Muscle layer of colon (tissue), 2 donors: Measurements from ENCODE around the gene SEC16A.
"Not testable (repeated sequence)": the region's sequence is repeated elsewhere in the genome, so short reads cannot be mapped to it uniquely, and the experiment has no call there.

Experiments
- H3K27ac ChIP-seq: one replicate; pipeline ENCODE4 v1.7.0; 2013; ENCODE audit warnings: low read depth, mild to moderate bottlenecking, low read length, moderate library complexity
- H3K27me3 ChIP-seq, 2 donors: one replicate each; pipeline ENCODE4 v1.7.0; 2013; ENCODE audit warnings: low read length in 2 of 2, mild to moderate bottlenecking in 2 of 2; ENCODE audit not compliant: insufficient read depth in 2 of 2, control insufficient read depth in 1 of 2
- H3K36me3 ChIP-seq: one replicate; pipeline ENCODE4 v1.7.0; 2013; ENCODE audit warnings: mild to moderate bottlenecking, low read length; ENCODE audit not compliant: insufficient read depth
- H3K4me1 ChIP-seq: one replicate; pipeline ENCODE4 v1.7.0; 2013; ENCODE audit warnings: mild to moderate bottlenecking, low read length; ENCODE audit not compliant: insufficient read depth
- H3K4me3 ChIP-seq, 2 donors: one replicate each; pipeline ENCODE4 v1.7.0; 2013; ENCODE audit warnings: low read length in 2 of 2, low read depth in 1 of 2, mild to moderate bottlenecking in 1 of 2, moderate library complexity in 1 of 2
- H3K9ac ChIP-seq: one replicate; pipeline ENCODE4 v1.7.0; 2013; ENCODE audit warnings: low read length
- H3K9me3 ChIP-seq: one replicate; pipeline ENCODE4 v1.7.0; 2013; ENCODE audit warnings: mild to moderate bottlenecking, low read length
- donor health status: abdominal sarcoma.
- donor health status: Adenocarcinoma of cecum.

SEC16A gene

DNA sequence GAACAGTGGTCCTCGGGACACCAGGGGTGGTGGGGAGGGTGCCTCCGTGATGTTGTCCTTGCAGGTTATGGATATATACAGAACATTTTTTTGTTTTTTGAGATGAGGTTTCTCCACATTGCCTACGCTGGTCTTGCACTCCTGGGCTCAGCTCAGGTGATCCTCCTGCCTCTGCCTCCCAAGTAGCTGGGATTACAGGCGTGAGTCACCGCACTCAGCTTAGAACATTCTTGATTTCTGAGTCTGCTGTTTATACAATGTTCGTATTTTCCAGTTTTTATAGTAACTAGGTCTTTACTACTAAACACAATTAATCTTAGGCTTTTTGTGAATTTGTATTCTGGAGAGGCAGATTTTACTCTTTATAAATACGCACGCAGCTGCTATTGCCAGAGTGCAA lies 66.4 kb downstream of the SEC16A start:
- H3K9ac ChIP-seq, result no peak overlapping the region
- no peak overlapping the region for H3K27ac ChIP-seq
- no peaks in the 10 kb centered on the region for H3K9me3 ChIP-seq
- H3K4me3 ChIP-seq, result no peak overlapping the region
- H3K4me1 ChIP-seq, result peaks cover 7% of the 10 kb centered on the region
- H3K36me3 ChIP-seq, result peaks cover 82% of the 10 kb centered on the region
- no peaks in the 10 kb centered on the region for H3K27me3 ChIP-seq

DNA sequence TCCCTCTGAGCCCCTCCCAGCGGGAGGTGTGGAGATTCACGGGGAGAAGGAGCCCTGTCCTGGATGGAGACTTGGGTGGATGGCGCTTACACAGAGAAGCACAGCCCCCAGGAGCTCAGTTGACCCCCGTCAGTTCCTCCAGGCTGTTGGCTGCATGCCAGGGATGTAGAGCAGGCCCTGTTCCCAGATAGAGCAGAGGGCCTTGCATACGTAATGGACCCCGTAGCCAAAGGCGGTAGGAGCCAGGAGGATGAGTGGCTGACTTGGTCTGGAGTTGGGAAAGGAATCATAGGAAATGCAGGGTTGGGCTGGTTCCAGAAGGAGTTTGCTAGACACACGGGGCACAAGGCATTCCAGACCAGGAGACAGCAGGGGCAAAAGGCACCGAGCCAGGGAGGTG lies 69.9 kb downstream of the SEC16A start:
- Histone ChIP-seq H3K4me1 (peaks cover 20% of the 10 kb centered on the region), H3K4me3 (no peak overlapping the region), H3K27me3 (no peaks in the 10 kb centered on the region), H3K9ac (no peak overlapping the region), H3K27ac (no peak overlapping the region), H3K9me3 (no peaks in the 10 kb centered on the region), H3K36me3 (peaks cover 53% of the 10 kb centered on the region)

DNA sequence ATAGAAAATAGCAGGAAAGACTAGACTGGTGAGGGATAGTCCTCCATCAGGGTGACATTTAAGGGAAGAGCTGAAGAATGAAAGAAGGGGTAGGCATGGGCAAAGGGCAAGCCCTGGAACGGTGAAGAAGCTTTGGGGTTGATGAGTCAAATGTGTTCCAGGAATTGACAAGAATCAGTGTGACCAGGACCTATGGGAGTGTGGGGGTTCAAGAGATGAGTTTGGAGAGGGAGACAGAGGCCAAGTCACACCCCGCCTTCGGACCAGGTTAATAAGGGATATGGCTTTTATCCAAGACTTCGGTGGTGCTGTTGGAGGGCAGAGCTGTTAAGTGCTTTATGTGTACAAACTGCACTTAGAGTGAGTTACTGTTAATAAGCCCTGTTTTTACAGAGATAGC lies 71.5 kb downstream of the SEC16A start:
- Histone ChIP-seq H3K27me3 (no peaks in the 10 kb centered on the region), H3K9me3 (no peaks in the 10 kb centered on the region), H3K4me1 (peaks cover 20% of the 10 kb centered on the region), H3K9ac (peak overlapping the region; percentile 50), H3K27ac (no peak overlapping the region), H3K36me3 (peaks cover 48% of the 10 kb centered on the region), H3K4me3 (peak overlapping the region; percentile 77 to 94)

DNA sequence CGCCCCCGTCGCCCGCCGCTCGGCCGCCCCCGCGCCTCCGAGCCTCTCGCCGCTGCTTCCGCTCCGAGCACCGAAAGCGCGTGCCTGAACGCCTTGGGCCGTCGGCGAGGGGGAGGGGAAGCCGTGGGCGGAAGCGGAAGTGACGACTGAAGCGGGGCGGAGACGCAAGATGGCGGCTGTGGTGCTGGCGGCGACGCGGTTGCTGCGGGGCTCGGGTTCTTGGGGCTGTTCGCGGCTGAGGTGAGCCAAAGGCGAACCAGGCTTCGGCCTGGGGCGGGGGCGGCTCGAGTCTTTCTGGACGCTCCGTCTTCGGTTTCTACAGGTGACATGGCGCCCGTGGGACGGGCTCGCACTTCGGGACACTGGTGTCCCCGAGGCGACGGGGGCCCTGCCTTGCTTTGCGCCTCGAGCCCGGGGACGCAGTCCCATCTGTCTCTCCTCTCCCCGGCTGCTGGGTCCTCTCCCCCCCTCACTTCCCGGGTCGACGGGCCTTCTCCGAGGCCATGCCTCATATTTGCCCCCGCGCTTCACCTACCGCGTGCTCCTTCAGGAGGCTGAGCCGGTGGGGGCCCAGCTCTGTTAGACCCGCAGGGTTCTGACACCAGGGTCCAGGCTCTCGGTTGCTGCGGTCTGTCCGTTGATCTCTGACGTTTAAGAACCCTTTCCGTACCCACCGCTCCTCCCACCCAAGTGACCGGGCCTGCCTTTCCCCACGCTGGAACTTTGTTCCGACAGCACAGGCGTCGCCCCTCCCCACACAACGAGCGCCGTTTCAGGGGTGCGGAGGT lies 72.1 kb downstream of the SEC16A start, which contains the start of the genes ENTR1 and PMPCA:
ENTR1 (minus strand) TSS at position 115 of the 788 bp plus-strand sequence. CDS start 217 bp downstream, outside the sequence.
PMPCA (plus strand) TSS at position 159 of the 788 bp plus-strand sequence; CDS start at position 170, 11 bp downstream.
- Histone ChIP-seq H3K4me3 (peak within 1 kb of the TSS; percentile 85 to 94), H3K9ac (peak within 1 kb of the TSS; percentile 50), H3K36me3 (peaks cover 46% of the 10 kb centered on the region), H3K27ac (peak within 1 kb of the TSS; percentile 93), H3K27me3 (no peaks in the 10 kb centered on the region), H3K4me1 (peaks cover 20% of the 10 kb centered on the region), H3K9me3 (no peaks in the 10 kb centered on the region)

DNA sequence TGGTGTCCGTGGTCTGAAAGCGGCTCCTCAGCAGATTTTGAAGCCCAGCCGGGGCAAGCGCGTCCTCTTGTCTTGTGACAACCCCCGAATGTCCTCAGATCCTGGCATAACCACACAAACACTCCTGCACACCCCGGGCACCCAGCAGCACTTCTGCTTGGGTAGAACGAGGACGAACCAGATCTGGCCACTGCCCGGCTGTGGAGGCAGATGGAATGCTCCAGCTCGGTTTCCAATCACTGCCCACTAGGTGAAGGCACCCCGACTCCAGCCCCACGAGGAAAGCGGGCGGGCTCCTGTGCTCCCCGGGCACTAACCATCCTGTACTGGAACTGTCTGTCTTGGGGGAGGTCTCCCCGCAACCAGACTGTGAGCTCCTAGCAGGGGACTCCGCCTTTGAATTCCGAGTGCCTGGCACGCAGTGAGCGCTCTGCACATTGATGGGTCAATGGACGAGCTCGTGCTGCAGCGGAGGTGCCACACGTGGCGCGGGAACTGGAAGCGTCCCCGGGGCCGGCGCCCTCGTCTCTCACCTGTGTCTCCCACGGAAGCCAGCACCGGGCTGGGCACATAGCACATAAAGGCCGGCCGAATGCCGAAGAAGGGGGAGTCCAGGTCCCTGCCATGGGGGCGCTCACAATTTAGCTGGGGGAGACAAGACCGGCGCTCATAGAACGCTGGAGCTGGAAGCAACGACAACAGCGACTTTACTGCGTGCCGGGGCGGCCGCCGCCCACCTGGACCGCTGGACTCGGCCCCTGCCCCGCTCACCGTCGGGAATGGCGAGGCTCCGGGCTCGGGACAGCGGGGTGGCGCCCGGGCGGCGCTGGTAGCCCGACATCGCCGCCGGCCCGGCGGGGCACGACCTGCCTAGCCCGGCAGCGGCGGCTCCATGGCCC lies 73.0 kb downstream of the SEC16A start:
- Histone ChIP-seq H3K4me1 (peaks cover 20% of the 10 kb centered on the region), H3K36me3 (peaks cover 48% of the 10 kb centered on the region), H3K9me3 (no peaks in the 10 kb centered on the region), H3K4me3 (peak overlapping the region; percentile 78 to 85), H3K27me3 (no peaks in the 10 kb centered on the region), H3K27ac (peak overlapping the region; percentile 35), H3K9ac (peak overlapping the region; percentile 21)

DNA sequence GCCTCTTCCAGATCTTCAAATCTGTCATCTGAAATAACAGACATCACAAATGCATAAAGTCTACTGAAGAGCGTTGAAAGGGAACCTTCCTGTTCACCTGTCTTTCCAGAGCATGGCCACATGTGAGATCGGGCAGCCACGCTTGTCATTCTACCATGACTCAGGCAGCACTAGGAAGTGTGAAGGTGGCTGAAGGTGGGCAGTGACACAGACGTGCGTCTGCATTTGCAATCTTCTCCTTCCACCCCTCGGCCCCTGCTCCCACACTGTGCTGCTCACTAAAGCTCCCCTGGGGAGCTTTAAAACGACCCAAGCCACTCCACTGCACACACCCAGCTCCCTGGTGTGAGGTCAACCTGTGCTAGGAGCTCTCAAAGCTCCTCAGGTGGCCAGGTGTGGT lies 74.9 kb downstream of the SEC16A start:
- Histone ChIP-seq H3K27me3 (no peaks in the 10 kb centered on the region), H3K36me3 (peaks cover 42% of the 10 kb centered on the region), H3K4me3 (no peak overlapping the region), H3K9me3 (no peaks in the 10 kb centered on the region), H3K4me1 (peaks cover 20% of the 10 kb centered on the region), H3K9ac (no peak overlapping the region), H3K27ac (no peak overlapping the region)

DNA sequence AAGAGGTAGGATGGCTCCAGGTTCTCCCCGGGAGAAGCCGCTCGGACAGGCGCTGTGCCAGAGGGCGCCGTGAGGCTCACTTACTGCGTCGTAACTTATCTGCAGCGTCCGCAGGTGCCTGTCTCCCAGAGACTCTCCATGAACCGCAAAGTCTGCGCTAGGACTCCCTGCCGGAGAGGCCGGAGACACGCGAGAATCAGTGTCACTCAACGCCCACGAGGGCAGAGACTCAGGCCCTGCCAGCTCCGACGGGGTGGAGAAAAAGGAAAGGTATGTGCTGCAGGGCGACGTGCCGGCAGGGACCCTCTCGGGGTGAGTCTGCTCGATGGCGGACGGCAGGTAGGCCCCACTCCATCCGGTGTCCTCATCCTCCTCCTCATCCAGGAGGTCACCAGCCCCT lies 75.8 kb downstream of the SEC16A start:
- peaks cover 39% of the 10 kb centered on the region for H3K36me3 ChIP-seq
- H3K4me3 ChIP-seq, result not testable (repeated sequence)

DNA sequence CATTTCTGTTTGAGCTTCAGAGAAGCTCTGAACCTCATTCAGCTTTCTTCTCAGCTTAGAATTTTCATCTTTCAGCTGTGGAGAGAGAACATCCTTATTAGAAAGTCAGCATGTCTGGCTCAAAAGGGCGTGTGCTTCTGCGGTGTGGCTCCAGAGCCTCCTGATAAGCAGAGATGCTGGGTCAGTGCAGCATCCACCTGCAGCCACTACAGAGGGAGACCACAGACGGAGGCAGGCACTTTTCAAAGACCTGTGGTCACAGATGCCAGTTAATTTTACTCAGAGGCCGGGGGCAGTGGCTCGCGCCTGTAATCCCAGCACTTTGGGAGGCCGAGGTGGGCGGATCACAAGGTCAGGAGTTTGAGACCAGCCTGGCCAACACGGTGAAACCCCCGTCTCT lies 76.9 kb downstream of the SEC16A start:
- H3K4me3 ChIP-seq, H3K9ac ChIP-seq, H3K4me1 ChIP-seq, H3K27ac ChIP-seq, H3K27me3 ChIP-seq, H3K9me3 ChIP-seq: not testable (repeated sequence)
- peaks cover 37% of the 10 kb centered on the region for H3K36me3 ChIP-seq

More for the DNA sequence above, 75.8 kb downstream of the SEC16A start:
- H3K4me1 ChIP-seq, result peaks cover 20% of the 10 kb centered on the region
- H3K9me3 ChIP-seq, H3K9ac ChIP-seq, H3K27me3 ChIP-seq, H3K27ac ChIP-seq: not testable (repeated sequence)

DNA sequence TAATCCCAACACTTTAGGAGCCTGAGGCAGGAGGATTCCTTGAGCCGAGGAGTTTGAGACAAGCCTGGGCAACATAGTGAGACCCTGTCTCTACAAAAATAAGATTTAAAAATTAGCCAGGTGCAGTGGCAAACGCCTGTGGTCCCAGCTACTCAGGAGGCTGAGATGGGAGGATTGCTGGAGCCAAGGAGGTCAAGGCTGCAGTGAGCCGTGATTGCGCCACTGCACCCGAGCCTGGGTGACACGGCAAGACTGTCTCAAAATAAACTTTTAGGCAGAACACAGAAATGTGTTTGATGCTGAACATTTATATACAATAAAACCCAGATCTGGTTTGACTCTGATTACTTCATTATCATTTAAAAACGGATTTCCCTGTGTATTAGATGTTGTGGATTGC lies 77.4 kb downstream of the SEC16A start:
- Histone ChIP-seq H3K9me3 (no peaks in the 10 kb centered on the region), H3K9ac (no peak overlapping the region), H3K4me3 (no peak overlapping the region), H3K27me3 (no peaks in the 10 kb centered on the region), H3K36me3 (peaks cover 37% of the 10 kb centered on the region), H3K27ac (no peak overlapping the region), H3K4me1 (peaks cover 11% of the 10 kb centered on the region)

DNA sequence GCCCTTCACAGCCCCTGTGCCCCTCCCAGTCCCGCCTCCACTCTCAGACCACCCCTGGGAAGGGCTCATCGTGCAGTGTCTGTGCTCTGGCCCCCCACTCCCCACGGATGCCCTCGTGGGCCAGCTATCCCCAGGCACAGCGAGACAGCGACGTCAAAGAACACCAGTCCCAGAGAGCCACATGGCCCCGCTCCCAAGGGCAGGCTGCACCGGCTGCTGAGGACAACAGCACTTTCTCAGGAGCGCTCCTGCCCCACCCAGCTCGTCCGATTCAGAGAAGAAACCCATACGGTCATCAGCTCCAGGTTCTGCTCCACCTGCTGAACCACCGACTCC lies 78.1 kb downstream of the SEC16A start:
- Histone ChIP-seq H3K4me3 (no peak overlapping the region), H3K9ac (no peak overlapping the region), H3K27ac (no peak overlapping the region), H3K36me3 (peaks cover 37% of the 10 kb centered on the region), H3K27me3 (no peaks in the 10 kb centered on the region), H3K9me3 (no peaks in the 10 kb centered on the region), H3K4me1 (peaks cover 13% of the 10 kb centered on the region)

DNA sequence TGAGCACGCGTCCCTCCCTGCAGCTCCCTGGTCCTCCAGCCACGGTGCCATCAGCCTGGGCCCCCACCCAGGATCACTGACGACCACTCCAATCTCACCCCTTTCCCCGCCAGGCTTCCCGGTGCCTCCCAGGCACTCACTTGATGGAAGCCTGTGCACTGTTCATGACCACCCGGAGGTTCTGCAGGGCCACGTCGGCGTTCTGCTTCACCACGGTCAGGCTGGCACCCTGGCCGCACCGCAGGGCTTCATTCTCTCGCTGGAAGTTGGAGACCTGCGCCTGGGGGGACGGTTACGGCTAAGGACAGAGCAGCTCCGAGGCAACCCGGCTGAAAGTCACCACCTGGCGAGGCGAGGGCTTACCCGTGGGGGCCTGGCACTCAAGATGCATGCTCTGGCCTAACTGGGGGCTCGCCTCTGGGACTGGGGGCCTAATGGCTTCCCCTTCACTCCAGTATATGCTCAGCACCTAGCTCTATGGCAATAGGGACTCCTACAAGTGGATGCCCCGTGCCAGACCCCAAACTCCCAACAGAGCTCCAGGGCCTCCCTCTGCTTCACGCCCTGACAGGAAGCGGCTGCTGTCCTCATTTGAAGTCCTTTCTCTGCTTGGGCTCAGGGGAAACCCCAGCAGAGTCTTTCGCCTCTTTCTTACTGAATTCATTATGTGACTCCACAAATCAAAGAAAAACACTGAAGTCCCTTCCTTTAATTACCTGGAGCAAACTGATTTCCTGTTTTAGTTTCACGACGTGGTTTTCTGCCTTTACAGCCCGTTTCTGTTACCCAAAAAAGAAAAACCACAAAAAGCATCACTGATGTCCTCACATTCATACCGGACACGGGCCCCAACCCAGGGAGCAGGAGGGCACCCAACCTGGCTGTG lies 78.7 kb downstream of the SEC16A start:
- Histone ChIP-seq H3K4me3 (no peak overlapping the region), H3K27ac (no peak overlapping the region)

More for the DNA sequence above, 78.7 kb downstream of the SEC16A start:
- no peak overlapping the region for H3K9ac ChIP-seq
- H3K27me3 ChIP-seq, result no peaks in the 10 kb centered on the region
- H3K9me3 ChIP-seq, result no peaks in the 10 kb centered on the region
- peaks cover 37% of the 10 kb centered on the region for H3K36me3 ChIP-seq
- H3K4me1 ChIP-seq, result peaks cover 7% of the 10 kb centered on the region
